Trophoblast cell (in vitro differentiated cells and primary cell): Measurements from ENCODE around the gene ZNF148.
A peak's percentile ranks its signal among the peaks of the same experiment; 100 is the strongest.

ENCODE experiments used
- DNase-seq, 2 donors: peaks; one replicate each; pipeline ENCODE4 v3.0.0-alpha.2; 2016
- H2AFZ ChIP-seq: 2 replicates; pipeline ENCODE4 v1.6.1; 2013; ENCODE audit warnings: low read length, moderate library complexity, mild to moderate bottlenecking; ENCODE audit not compliant: insufficient read depth, poor library complexity
- H2AK5ac ChIP-seq: 2 replicates; pipeline ENCODE4 v1.6.1; 2013; ENCODE audit warnings: mild to moderate bottlenecking, low read length
- H2BK120ac ChIP-seq: 2 replicates; pipeline ENCODE4 v1.6.1; 2013; ENCODE audit warnings: low read length, mild to moderate bottlenecking, moderate library complexity; ENCODE audit not compliant: insufficient read depth, poor library complexity
- H2BK12ac ChIP-seq: 2 replicates; pipeline ENCODE4 v1.6.1; 2013; ENCODE audit warnings: mild to moderate bottlenecking, low read length, moderate library complexity
- H2BK5ac ChIP-seq: 2 replicates; pipeline ENCODE4 v1.6.1; 2013; ENCODE audit warnings: low read length, low read depth, moderate library complexity, mild to moderate bottlenecking; ENCODE audit not compliant: poor library complexity
- H3K14ac ChIP-seq: 2 replicates; pipeline ENCODE4 v1.6.1; 2013; ENCODE audit warnings: mild to moderate bottlenecking, low read length
- H3K18ac ChIP-seq: 2 replicates; pipeline ENCODE4 v1.6.1; 2013; ENCODE audit warnings: mild to moderate bottlenecking, low read length
- H3K23ac ChIP-seq: 2 replicates; pipeline ENCODE4 v1.6.1; 2013; ENCODE audit warnings: low read length
- H3K27ac ChIP-seq: 2 replicates; pipeline ENCODE4 v1.5.1; 2013; ENCODE audit warnings: low read depth, mild to moderate bottlenecking, inconsistent platforms, low read length, moderate library complexity
- H3K27me3 ChIP-seq: 2 replicates; pipeline ENCODE4 v1.6.1; 2013; ENCODE audit warnings: inconsistent platforms, mild to moderate bottlenecking, low read length, moderate library complexity; ENCODE audit not compliant: insufficient read depth
- H3K36me3 ChIP-seq, 2 experiments: 1 replicate in 1 of 2; 2 replicates in 1 of 2; pipeline ENCODE4 v1.6.1; 2013; ENCODE audit warnings: low read length in 2 of 2, mild to moderate bottlenecking in 2 of 2, moderate library complexity in 1 of 2; ENCODE audit not compliant: insufficient read depth in 2 of 2, control insufficient read depth in 1 of 2
- H3K4ac ChIP-seq: 2 replicates; pipeline ENCODE4 v1.6.1; 2013; ENCODE audit warnings: low read depth, mild to moderate bottlenecking, low read length, moderate library complexity
- H3K4me1 ChIP-seq, 2 experiments: 1 replicate in 1 of 2; 2 replicates in 1 of 2; pipeline ENCODE4 v1.6.1; 2013; ENCODE audit warnings: low read length in 2 of 2, mild to moderate bottlenecking in 2 of 2, moderate library complexity in 1 of 2; ENCODE audit not compliant: insufficient read depth in 2 of 2, control insufficient read depth in 1 of 2
- H3K4me2 ChIP-seq: 2 replicates; pipeline ENCODE4 v1.6.1; 2013; ENCODE audit warnings: inconsistent platforms, mild to moderate bottlenecking, low read length, moderate library complexity
- H3K4me3 ChIP-seq: 2 replicates; pipeline ENCODE4 v1.5.1; 2013; ENCODE audit warnings: mild to moderate bottlenecking, low read depth, low read length, inconsistent platforms
- H3K79me1 ChIP-seq: one replicate; pipeline ENCODE4 v1.6.1; 2013; ENCODE audit warnings: low read length
- H3K79me2 ChIP-seq: 2 replicates; pipeline ENCODE4 v1.6.1; 2013; ENCODE audit warnings: low read length, mild to moderate bottlenecking; ENCODE audit not compliant: control insufficient read depth, insufficient read depth, poor library complexity
- H3K9ac ChIP-seq: 2 replicates; pipeline ENCODE4 v1.6.1; 2013; ENCODE audit warnings: mild to moderate bottlenecking, low read length
- H3K9me3 ChIP-seq: 2 replicates; pipeline ENCODE4 v1.6.1; 2013; ENCODE audit warnings: low read depth, mild to moderate bottlenecking, control low read depth, inconsistent platforms, low read length; ENCODE audit not compliant: insufficient read depth
- H4K12ac ChIP-seq: 2 replicates; pipeline ENCODE4 v1.6.1; 2013; ENCODE audit warnings: low read depth, mild to moderate bottlenecking, low read length, moderate library complexity
- H4K8ac ChIP-seq: 2 replicates; pipeline ENCODE4 v1.6.1; 2013; ENCODE audit warnings: low read depth, mild to moderate bottlenecking, low read length, moderate library complexity
- H4K91ac ChIP-seq: one replicate; pipeline ENCODE4 v1.6.1; 2013; ENCODE audit warnings: low read depth, mild to moderate bottlenecking, low read length, moderate library complexity
- WGBS: extraction: QIAGEN DNeasy Blood & Tissue Kit; methylation state at CpG from one replicate; pipeline ENCODE4 v1.1.7; 2013; ENCODE audit warnings: missing lambda C conversion rate; ENCODE audit not compliant: insufficient read length, insufficient coverage; ENCODE audit errors: extremely low coverage; 5-methylcytosine and 5-hydroxymethylcytosine counted together

ZNF148 gene

GRCh38 chr3:125212091-125212508, 163.0 kb downstream of the ZNF148 start:
- H3K4me3 ChIP-seq: peak overlapping the region; percentile 73
- H3K27ac ChIP-seq: no peak overlapping the region
- peak overlapping the region; percentile 75 for H4K12ac ChIP-seq
- H3K79me2 ChIP-seq: peaks cover 5% of the 10 kb centered on the region
- H3K4me1 ChIP-seq: peaks cover 10 to 19% of the 10 kb centered on the region in 2 experiments
- no peak for DNase-seq
- H3K9ac ChIP-seq: peak overlapping the region; percentile 62
- H3K36me3 ChIP-seq: no peaks in the 10 kb centered on the region
- WGBS: no CpG with 5 or more reads among the region's 28 CpGs
- no peak overlapping the region for H2AK5ac ChIP-seq
- peak overlapping the region; percentile 50 for H3K4ac ChIP-seq
- H2BK120ac ChIP-seq: peak overlapping the region; percentile 83
- H3K18ac ChIP-seq: peak overlapping the region; percentile 83
- H3K4me2 ChIP-seq: peak overlapping the region; percentile 98
- no peaks in the 10 kb centered on the region for H3K9me3 ChIP-seq
- H4K91ac ChIP-seq: peak overlapping the region; percentile 94
- peak overlapping the region; percentile 26 for H2BK12ac ChIP-seq
- H3K14ac ChIP-seq: peak overlapping the region; percentile 88
- H3K23ac ChIP-seq: no peak overlapping the region
- no peaks in the 10 kb centered on the region for H3K27me3 ChIP-seq
- peak overlapping the region; percentile 95 for H4K8ac ChIP-seq
- H2AFZ ChIP-seq: peak overlapping the region; percentile 96
- peaks cover 10% of the 10 kb centered on the region for H3K79me1 ChIP-seq
- H2BK5ac ChIP-seq: peak overlapping the region; percentile 9

GRCh38 chr3:125211523-125212090, 163.5 kb downstream of the ZNF148 start:
- Histone ChIP-seq H3K4ac (no peak overlapping the region), H4K12ac (peak overlapping the region; percentile 75), H4K8ac (peak overlapping the region; percentile 95), H4K91ac (peak overlapping the region; percentile 94), H3K9me3 (no peaks in the 10 kb centered on the region), H2AK5ac (peak overlapping the region; percentile 50), H3K18ac (no peak overlapping the region), H2AFZ (peak overlapping the region; percentile 96), H3K14ac (peak overlapping the region; percentile 88), H2BK5ac (no peak overlapping the region), H3K27me3 (no peaks in the 10 kb centered on the region), H3K4me3 (peak overlapping the region; percentile 73), H3K36me3 (no peaks in the 10 kb centered on the region), H3K23ac (no peak overlapping the region), H2BK120ac (no peak overlapping the region), H3K79me2 (peaks cover 5% of the 10 kb centered on the region), H3K27ac (no peak overlapping the region), H2BK12ac (no peak overlapping the region), H3K4me2 (peak overlapping the region; percentile 98), H3K9ac (no peak overlapping the region), H3K79me1 (peaks cover 10% of the 10 kb centered on the region), H3K4me1 (peaks cover 10 to 19% of the 10 kb centered on the region in 2 experiments)
- DNase-seq: no peak
- no CpG with 5 or more reads among the region's 11 CpGs for WGBS

- Histone ChIP-seq H3K14ac (no peak overlapping the region), H4K8ac (no peak overlapping the region), H3K4me1 (peaks cover 5 to 11% of the 10 kb centered on the region in 2 experiments), H3K79me2 (peaks cover 5% of the 10 kb centered on the region), H4K12ac (no peak overlapping the region), H3K9me3 (no peaks in the 10 kb centered on the region), H3K36me3 (no peaks in the 10 kb centered on the region), H2AFZ (no peak overlapping the region), H3K27me3 (no peaks in the 10 kb centered on the region), H3K4me3 (no peak overlapping the region), H3K4me2 (no peak overlapping the region), H4K91ac (no peak overlapping the region), H2BK120ac (no peak overlapping the region), H2BK12ac (no peak overlapping the region), H3K23ac (no peak overlapping the region), H3K9ac (no peak overlapping the region), H3K27ac (no peak overlapping the region), H2BK5ac (no peak overlapping the region), H2AK5ac (no peak overlapping the region), H3K18ac (no peak overlapping the region), H3K4ac (no peak overlapping the region), H3K79me1 (peaks cover 10% of the 10 kb centered on the region)
- no CpG with 5 or more reads among the region's 1 CpG for WGBS
- no peak for DNase-seq
Observed at GRCh38 chr3:125207949-125208568, 167.1 kb downstream of the ZNF148 start.

GRCh38 chr3:125207507-125207906, 167.6 kb downstream of the ZNF148 start:
- Histone ChIP-seq H2BK5ac (no peak overlapping the region), H4K8ac (no peak overlapping the region), H3K36me3 (no peaks in the 10 kb centered on the region), H3K23ac (no peak overlapping the region), H3K4me2 (no peak overlapping the region), H3K14ac (no peak overlapping the region), H3K4ac (no peak overlapping the region), H3K9me3 (no peaks in the 10 kb centered on the region), H3K79me2 (peaks cover 5% of the 10 kb centered on the region), H3K27ac (no peak overlapping the region), H3K27me3 (no peaks in the 10 kb centered on the region), H2BK12ac (no peak overlapping the region), H2AK5ac (no peak overlapping the region), H4K12ac (no peak overlapping the region), H2AFZ (no peak overlapping the region), H2BK120ac (no peak overlapping the region), H4K91ac (no peak overlapping the region), H3K4me3 (no peak overlapping the region), H3K4me1 (peaks cover 0 to 5% of the 10 kb centered on the region in 2 experiments), H3K79me1 (peaks cover 7% of the 10 kb centered on the region), H3K9ac (no peak overlapping the region), H3K18ac (no peak overlapping the region)
- DNase-seq: no peak
- no CpG with 5 or more reads among the region's 7 CpGs for WGBS
